ENCODE data around the gene POLK.

- no peak for TF ChIP-seq CTCF (IDR thresholded peaks at IDR 0.05; ENCODE audit: low read depth, low read length)
- TF ChIP-seq POLR2A (IDR thresholded peaks at IDR 0.05; ENCODE audit: extremely low read depth, insufficient read length) = no peak
- no peak for TF ChIP-seq MYC (IDR thresholded peaks at IDR 0.05; ENCODE audit: low read depth, low read length)
Measured at GRCh38 chr5:75601567-75601966, 89.9 kb downstream of the POLK start.

Measured in NB4 (cell line).